HG03159 (cell line): ENCODE measurements around the gene SPATA31E1.
"Not testable (repeated sequence)": the region's sequence is repeated elsewhere in the genome, so short reads cannot be mapped to it uniquely, and the experiment has no call there.

Experiments
- ATAC-seq: cut with Tn5 transposase; IDR thresholded peaks from one replicate; pipeline ENCODE4 v1.9.1; 2021; ENCODE audit warnings: mild to moderate bottlenecking, moderate library complexity; ENCODE audit not compliant: unreplicated experiment

SPATA31E1 gene

GRCh38 chr9:87884578-87885459 is 2.1 kb downstream of the SPATA31E1 start:
- ATAC-seq = no peak

GRCh38 chr9:87885484-87886189 is 3.0 kb downstream of the SPATA31E1 start:
- no peak for ATAC-seq

GRCh38 chr9:87886210-87886932 is 3.7 kb downstream of the SPATA31E1 start:
- ATAC-seq = no peak

GRCh38 chr9:87886933-87887505 is 4.3 kb downstream of the SPATA31E1 start:
- ATAC-seq = no peak

- ATAC-seq = no peak
Measured at GRCh38 chr9:87887661-87888480, 5.2 kb downstream of the SPATA31E1 start.

GRCh38 chr9:87888501-87888900 is 5.8 kb downstream of the SPATA31E1 start:
- ATAC-seq = no peak

GRCh38 chr9:87889065-87889881 is 6.6 kb downstream of the SPATA31E1 start:
- no peak for ATAC-seq

- ATAC-seq = no peak
Measured at GRCh38 chr9:87889882-87890252, 7.2 kb downstream of the SPATA31E1 start.

GRCh38 chr9:87890837-87891236 is 8.2 kb downstream of the SPATA31E1 start:
- no peak for ATAC-seq

- ATAC-seq = no peak
Measured at GRCh38 chr9:87891754-87892153, 9.1 kb downstream of the SPATA31E1 start.

GRCh38 chr9:87892956-87893355 is 10.3 kb downstream of the SPATA31E1 start:
- no peak for ATAC-seq

- no peak for ATAC-seq
Measured at GRCh38 chr9:87894998-87895625, 12.4 kb downstream of the SPATA31E1 start.

GRCh38 chr9:87896891-87897290 is 14.2 kb downstream of the SPATA31E1 start:
- ATAC-seq = no peak

- ATAC-seq = no peak
Measured at GRCh38 chr9:87898151-87898550, 15.5 kb downstream of the SPATA31E1 start.

- ATAC-seq = not testable (repeated sequence)
Measured at GRCh38 chr9:87902371-87902770, 19.7 kb downstream of the SPATA31E1 start.

GRCh38 chr9:87909310-87910041 is 26.8 kb downstream of the SPATA31E1 start:
- ATAC-seq = no peak

- ATAC-seq = no peak
Measured at GRCh38 chr9:87910821-87911220, 28.1 kb downstream of the SPATA31E1 start.

GRCh38 chr9:87917662-87918061 is 35.0 kb downstream of the SPATA31E1 start, which contains the start of gene SPATA31C1:
Gene SPATA31C1, plus strand, starts transcription at chr9:87917962.
- not testable (repeated sequence) for ATAC-seq
